ENCODE data around the gene NATD1.

DNA sequence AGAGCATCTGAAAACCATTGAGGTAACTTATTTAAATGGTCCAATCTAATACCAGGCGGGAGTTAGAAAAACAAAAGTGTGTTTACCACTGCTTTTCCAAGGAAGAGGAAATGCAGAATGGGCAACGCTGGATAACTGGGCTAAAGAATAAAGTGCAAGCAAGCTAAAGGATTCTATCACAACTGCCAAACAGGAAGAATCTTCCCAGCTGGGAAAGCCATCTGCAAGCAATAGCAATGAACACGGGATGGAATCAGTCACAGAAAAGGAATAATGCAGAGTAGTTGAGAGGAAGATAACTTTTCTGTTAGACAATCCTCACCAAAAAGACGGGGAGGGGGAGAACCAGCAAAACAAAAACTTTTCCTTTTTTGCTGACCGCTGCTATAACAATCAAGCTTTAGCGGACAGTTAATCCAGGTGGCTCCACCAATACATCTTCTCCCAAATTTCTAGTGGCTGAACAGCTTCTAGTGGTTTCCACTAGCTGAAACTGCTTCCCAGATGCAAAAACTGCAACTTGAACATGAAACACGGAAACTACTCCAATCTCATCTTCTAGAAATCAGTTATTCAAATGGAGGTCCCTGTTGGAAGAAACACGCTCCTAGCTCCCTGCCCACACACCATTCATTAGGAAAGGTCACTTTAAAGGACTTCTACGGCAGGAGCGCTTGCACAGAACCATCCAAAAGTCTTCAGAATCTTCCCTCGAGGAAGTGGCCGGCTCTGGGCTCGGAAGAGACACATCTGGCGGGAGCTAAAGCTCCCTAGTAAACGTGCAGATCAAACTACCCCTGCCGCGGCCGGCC, 40.2 kb downstream of the NATD1 start:
- TF ChIP-seq CHD2 (IDR thresholded peaks at IDR 0.05; ENCODE audit: low read length) (no peak), SUZ12 (IDR thresholded peaks at IDR 0.05; ENCODE audit: low read length) (no peak)
